Ovary (tissue), 9 donors: Measurements from ENCODE around the gene DIP2C. TPM values are rescaled to one million over a fixed set of nuclear protein-coding genes. Genes with fewer than 3 reads are reported as not detected.

Experiments used
- DNase-seq, 5 donors: peaks; one replicate each; pipeline ENCODE4 v3.0.0-alpha.2; 2019 to 2020
- H3K27ac ChIP-seq, 2 donors: fragments of 200-600 bp; one replicate each; pipeline versions ENCODE4 v1.5.1 to v1.8.0; 2019 to 2022
- H3K27me3 ChIP-seq: fragments of 200-600 bp; one replicate; pipeline ENCODE4 v1.8.0; 2022
- H3K36me3 ChIP-seq: fragments of 200-600 bp; sonication (generic); one replicate; pipeline ENCODE4 v1.5.1; 2019
- H3K4me1 ChIP-seq: one replicate; pipeline ENCODE4 v1.8.1; 2013; ENCODE audit warnings: mild to moderate bottlenecking, moderate library complexity; ENCODE audit not compliant: insufficient read depth
- H3K4me3 ChIP-seq: fragments of 200-600 bp; sonication (generic); one replicate; pipeline ENCODE4 v1.5.1; 2017
- H3K9me3 ChIP-seq, 2 donors: fragments of 200-600 bp in 1 of 2; sonication (generic) in 1 of 2; one replicate each; pipeline versions ENCODE4 v1.5.1 to v1.8.1; 2013 to 2019; ENCODE audit warnings: mild to moderate bottlenecking in 1 of 2, moderate library complexity in 1 of 2
- CTCF ChIP-seq, 3 donors: fragments of 450-650 bp in 2 of 3; fragments of 200-600 bp in 1 of 3; IDR thresholded peaks; one replicate each; pipeline versions ENCODE4 v1.5.1 to v1.8.0; 2016 to 2022; ENCODE audit warnings: antibody characterized with exemption in 3 of 3, mild to moderate bottlenecking in 1 of 3
- EP300 ChIP-seq: sonication (generic); formaldehyde crosslinking; IDR thresholded peaks from one replicate; pipeline ENCODE4 v1.6.1; 2017; ENCODE audit warnings: antibody characterized with exemption
- POLR2A ChIP-seq: fragments of 450-650 bp; IDR thresholded peaks from one replicate; pipeline ENCODE4 v1.6.1; 2017; ENCODE audit warnings: antibody characterized with exemption, mild to moderate bottlenecking, moderate library complexity
- WGBS, 3 donors: extraction: QIAGEN DNeasy Blood & Tissue Kit in 1 of 3; methylation state at CpG; one replicate each; pipeline versions ENCODE4 v1.1.5 to v1.1.7; 2013 to 2017; 5-methylcytosine and 5-hydroxymethylcytosine counted together
- intact Hi-C, 4 donors: fragments of 100-400 bp; cut with DNase I; formaldehyde crosslinking; loops; one replicate each; pipeline versions ENCODE4 v1.11.0 to v1.15.1; 2022 to 2023
- polyA plus RNA-seq, 2 donors: library from polyadenylated mRNA; stranded (reverse); fragments of 200-250 nt in 1 of 2; fragments of 350-450 nt in 1 of 2; fragmentation: Illumina TruSeq in 1 of 2; extraction: RNeasy Lipid Tissue Mini Kit (QIAGEN cat#74804) in 1 of 2; gene quantifications; one replicate each; pipeline ENCODE4 v1.2.3, GENCODE V29; 2013 to 2014
- total RNA-seq, 7 donors: library from RNA; depleted of rRNA in 2 of 7; stranded (reverse); fragments of >200 nt in 2 of 7; fragmentation: NEBNext Ultra II Directional in 3 of 7; extraction: Animal tissue kit (Norgen Biotek cat#: 25700) in 3 of 7; gene quantifications; one replicate each; pipeline versions ENCODE4 v1.1.0 to v1.2.4, GENCODE V29; 2016 to 2023
- donor health status: DM: no; HTN: no; CAD: no; lungs with moderate emphysema.
- donor health status: DM: no; HTN: no; CAD: no.
- donor health status: Bipolar disorder and iron deficiency.
- donor health status: DM: yes; HTN: yes; CAD: no.
- donor health status: DM: no; HTN: no; CAD: no.
- donor health status: DM: yes; HTN: yes; CAD: no.

The DIP2C gene
- total and polyA plus RNA-seq, 9 donors, result 10.1 to 29.4 (median 22.2) TPM

GRCh38 chr10:413662-414071 lies 275.8 kb downstream of the DIP2C start:
- intact Hi-C loops, result no loop called here
- TF ChIP-seq EP300, result no peak
- TF ChIP-seq CTCF (IDR thresholded peaks at IDR 0.05), result no peak
- TF ChIP-seq POLR2A, result no peak
- Histone ChIP-seq H3K4me1 (no peaks in the 10 kb centered on the region), H3K27me3 (no peaks in the 10 kb centered on the region), H3K4me3 (no peak overlapping the region), H3K27ac (no peak overlapping the region), H3K36me3 (no peaks in the 10 kb centered on the region), H3K9me3 (no peaks in the 10 kb centered on the region)
- no peak for DNase-seq
- WGBS, 3 donors, result 82 to 88% (median 85%) methylated on average over 26 of the region's 26 CpGs

GRCh38 chr10:412109-412508 lies 277.4 kb downstream of the DIP2C start:
- H3K27me3 ChIP-seq, result no peaks in the 10 kb centered on the region
- TF ChIP-seq CTCF (IDR thresholded peaks at IDR 0.05) (no peak), POLR2A (no peak), EP300 (no peak)
- no peaks in the 10 kb centered on the region for H3K9me3 ChIP-seq
- WGBS, 3 donors, result 67 to 72% (median 70%) methylated on average over 10 of the region's 10 CpGs
- no peak overlapping the region for H3K4me3 ChIP-seq
- H3K36me3 ChIP-seq, result no peaks in the 10 kb centered on the region
- intact Hi-C loops, result no loop called here
- H3K27ac ChIP-seq, result no peak overlapping the region
- DNase-seq, result no peak
- no peaks in the 10 kb centered on the region for H3K4me1 ChIP-seq

- no peak overlapping the region for H3K27ac ChIP-seq
- intact Hi-C loops, result no loop called here
- 94 to 96% (median 95%) methylated on average over 13 of the region's 13 CpGs for WGBS, 3 donors
Observed at GRCh38 chr10:411603-412002, 277.9 kb downstream of the DIP2C start.

GRCh38 chr10:409408-410040 lies 279.9 kb downstream of the DIP2C start:
- no peaks in the 10 kb centered on the region for H3K4me1 ChIP-seq
- H3K9me3 ChIP-seq, result no peaks in the 10 kb centered on the region
- intact Hi-C loops, result no loop called here
- no peak for DNase-seq
- no peaks in the 10 kb centered on the region for H3K36me3 ChIP-seq
- TF ChIP-seq POLR2A, result no peak
- no peak for TF ChIP-seq EP300
- TF ChIP-seq CTCF (IDR thresholded peaks at IDR 0.05), result no peak
- no peaks in the 10 kb centered on the region for H3K27me3 ChIP-seq
- H3K27ac ChIP-seq, result no peak overlapping the region
- H3K4me3 ChIP-seq, result no peak overlapping the region
- 88 to 92% (median 90%) methylated on average over 12 of the region's 12 CpGs for WGBS, 3 donors

More at GRCh38 chr10:411603-412002, 277.9 kb downstream of the DIP2C start:
- Histone ChIP-seq H3K27me3 (no peaks in the 10 kb centered on the region), H3K4me1 (no peaks in the 10 kb centered on the region), H3K4me3 (no peak overlapping the region), H3K36me3 (no peaks in the 10 kb centered on the region), H3K9me3 (no peaks in the 10 kb centered on the region)
- TF ChIP-seq CTCF (IDR thresholded peaks at IDR 0.05) (no peak), EP300 (no peak), POLR2A (no peak)
- no peak for DNase-seq
